ENCODE data around the gene NOTCH1. TPM values are rescaled to one million over a fixed set of nuclear protein-coding genes. Genes with fewer than 3 reads are reported as not detected.

The NOTCH1 gene
- total RNA-seq, 2 experiments from 2014 or later: 17.6 to 17.9 TPM

DNA sequence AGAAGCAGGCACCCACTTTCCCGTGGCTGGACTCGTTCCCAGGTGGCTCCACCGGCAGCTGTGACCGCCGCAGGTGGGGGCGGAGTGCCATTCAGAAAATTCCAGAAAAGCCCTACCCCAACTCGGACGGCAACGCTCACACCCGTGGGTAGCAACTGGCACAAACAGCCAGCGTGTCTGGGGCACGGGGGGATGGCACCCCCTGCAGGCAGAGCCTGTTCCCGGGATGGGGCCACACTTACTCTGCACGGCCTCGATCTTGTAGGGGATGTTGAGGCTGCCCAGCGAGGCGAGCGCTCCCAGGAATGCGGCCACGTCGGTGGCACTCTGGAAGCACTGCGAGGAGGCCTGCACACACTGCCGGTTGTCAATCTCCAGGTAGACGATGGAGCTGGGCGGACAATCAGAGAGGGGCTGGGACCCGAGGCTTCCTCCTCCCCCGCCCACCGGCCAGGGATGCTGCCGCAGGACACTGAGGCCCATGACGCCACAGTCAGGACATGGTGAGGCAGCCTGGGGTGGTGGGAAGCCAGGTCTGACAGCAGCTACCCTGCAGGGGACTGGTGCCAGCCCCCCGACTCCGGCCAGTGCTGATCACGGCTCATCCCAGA lies 42.8 kb downstream of the NOTCH1 start:
- no peaks in the 10 kb centered on the region for H3K4me1 ChIP-seq (ENCODE audit: insufficient read depth, low read length, poor library complexity, severe bottlenecking)
- no peaks in the 10 kb centered on the region for H3K9me3 ChIP-seq (ENCODE audit: low read length)
- no peaks in the 10 kb centered on the region for H4K20me1 ChIP-seq (ENCODE audit: insufficient read depth, low read length)
- no peak overlapping the region for H3K4me3 ChIP-seq (ENCODE audit: low read depth, low read length, poor library complexity, severe bottlenecking)
- H3K27ac ChIP-seq (ENCODE audit: low read depth, low read length, poor library complexity, severe bottlenecking): no peak overlapping the region
- ChIA-PET POLR2A (no interaction called here), CTCF (ENCODE audit: unreplicated experiment) (no interaction called here)
- no peak overlapping the region for H2AFZ ChIP-seq (ENCODE audit: low read length)
- DNase-seq (ENCODE audit: low spot score): no peak
- H3K9me2 ChIP-seq (ENCODE audit: insufficient read depth, low read length): no peaks in the 10 kb centered on the region
- intact Hi-C loops (cut with micrococcal nuclease; ENCODE audit: unreplicated experiment): no loop called here
- no TSS peak for BruUV-seq (replicated peaks)
- H3K36me3 ChIP-seq (ENCODE audit: insufficient read depth, low read length): peaks cover 49% of the 10 kb centered on the region
- TF ChIP-seq CTCF (conservative IDR thresholded peaks at IDR 0.05; ENCODE audit: low read length): peak; percentile 32
- no peak for TF ChIP-seq EZH2phosphoT487 (IDR thresholded peaks at IDR 0.05; ENCODE audit: borderline replicate concordance, low read depth, low read length)
- H3K79me2 ChIP-seq (ENCODE audit: insufficient read depth, low read depth, low read length): no peaks in the 10 kb centered on the region
- H3K4me2 ChIP-seq (ENCODE audit: low read length): no peak overlapping the region

DNA sequence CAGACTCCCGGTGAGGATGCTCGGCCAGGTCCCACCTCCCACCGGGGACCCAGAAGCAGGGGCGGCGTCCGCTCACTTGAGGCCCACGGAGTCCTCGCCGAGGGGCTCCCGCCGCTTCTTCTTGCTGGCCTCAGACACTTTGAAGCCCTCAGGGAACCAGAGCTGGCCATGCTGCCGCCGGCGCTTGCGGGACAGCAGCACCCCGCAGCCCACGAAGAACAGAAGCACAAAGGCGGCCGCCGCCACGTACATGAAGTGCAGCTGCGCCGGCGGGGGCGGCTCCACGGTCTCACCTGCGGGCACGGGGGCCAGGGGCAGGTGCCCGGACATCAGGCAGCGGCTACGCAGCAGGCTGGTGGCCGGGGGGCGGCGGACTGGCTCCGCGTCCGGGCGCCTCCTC lies 43.7 kb downstream of the NOTCH1 start:
- ChIA-PET POLR2A (no interaction called here), CTCF (ENCODE audit: unreplicated experiment) (no interaction called here)
- TF ChIP-seq EZH2phosphoT487 (IDR thresholded peaks at IDR 0.05; ENCODE audit: borderline replicate concordance, low read depth, low read length) (no peak), CTCF (conservative IDR thresholded peaks at IDR 0.05; ENCODE audit: low read length) (no peak)
- no peaks in the 10 kb centered on the region for H3K4me1 ChIP-seq (ENCODE audit: insufficient read depth, low read length, poor library complexity, severe bottlenecking)
- H2AFZ ChIP-seq (ENCODE audit: low read length): no peak overlapping the region
- H3K9me3 ChIP-seq (ENCODE audit: low read length): no peaks in the 10 kb centered on the region
- BruUV-seq (replicated peaks): no TSS peak
- DNase-seq (ENCODE audit: low spot score): no peak
- no peaks in the 10 kb centered on the region for H3K9me2 ChIP-seq (ENCODE audit: insufficient read depth, low read length)
- H4K20me1 ChIP-seq (ENCODE audit: insufficient read depth, low read length): no peaks in the 10 kb centered on the region
- intact Hi-C loops (cut with micrococcal nuclease; ENCODE audit: unreplicated experiment): no loop called here
- H3K27ac ChIP-seq (ENCODE audit: low read depth, low read length, poor library complexity, severe bottlenecking): no peak overlapping the region
- no peaks in the 10 kb centered on the region for H3K79me2 ChIP-seq (ENCODE audit: insufficient read depth, low read depth, low read length)
- no peak overlapping the region for H3K4me3 ChIP-seq (ENCODE audit: low read depth, low read length, poor library complexity, severe bottlenecking)
- peaks cover 49% of the 10 kb centered on the region for H3K36me3 ChIP-seq (ENCODE audit: insufficient read depth, low read length)
- no peak overlapping the region for H3K4me2 ChIP-seq (ENCODE audit: low read length)

DNA sequence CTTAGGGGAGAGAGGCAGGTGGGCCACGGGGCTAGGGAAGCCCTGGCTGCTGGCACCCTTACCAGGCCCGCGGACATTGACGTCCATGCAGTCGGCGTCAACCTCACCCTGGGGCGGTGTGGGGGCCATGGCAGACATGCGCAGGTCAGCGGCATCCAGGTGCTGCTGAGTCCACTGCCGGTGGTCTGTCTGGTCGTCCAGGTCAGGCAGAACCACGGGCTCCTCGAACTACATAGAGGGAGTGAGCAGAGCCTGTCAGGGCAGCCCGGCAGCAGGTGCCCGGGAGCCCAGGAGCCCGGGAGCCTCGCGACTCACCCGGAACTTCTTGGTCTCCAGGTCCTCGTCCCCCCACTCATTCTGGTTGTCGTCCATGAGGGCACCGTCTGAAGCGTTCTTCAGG lies 44.2 kb downstream of the NOTCH1 start:
- Histone ChIP-seq H3K9me2 (ENCODE audit: insufficient read depth, low read length) (no peaks in the 10 kb centered on the region), H2AFZ (ENCODE audit: low read length) (no peak overlapping the region), H3K79me2 (ENCODE audit: insufficient read depth, low read depth, low read length) (no peaks in the 10 kb centered on the region), H3K4me2 (ENCODE audit: low read length) (no peak overlapping the region), H3K27ac (ENCODE audit: low read depth, low read length, poor library complexity, severe bottlenecking) (no peak overlapping the region), H3K36me3 (ENCODE audit: insufficient read depth, low read length) (peaks cover 49% of the 10 kb centered on the region), H4K20me1 (ENCODE audit: insufficient read depth, low read length) (no peaks in the 10 kb centered on the region), H3K9me3 (ENCODE audit: low read length) (no peaks in the 10 kb centered on the region), H3K4me1 (ENCODE audit: insufficient read depth, low read length, poor library complexity, severe bottlenecking) (no peaks in the 10 kb centered on the region), H3K4me3 (ENCODE audit: low read depth, low read length, poor library complexity, severe bottlenecking) (no peak overlapping the region)
- intact Hi-C loops (cut with micrococcal nuclease; ENCODE audit: unreplicated experiment): no loop called here
- POLR2A ChIA-PET: no interaction called here
- TF ChIP-seq CTCF (conservative IDR thresholded peaks at IDR 0.05; ENCODE audit: low read length): no peak
- no peak for TF ChIP-seq EZH2phosphoT487 (IDR thresholded peaks at IDR 0.05; ENCODE audit: borderline replicate concordance, low read depth, low read length)
- BruUV-seq (replicated peaks): no TSS peak
- no peak for DNase-seq (ENCODE audit: low spot score)
- CTCF ChIA-PET (ENCODE audit: unreplicated experiment): no interaction called here
